ENCODE measurements around the gene CASTOR1.
"Not testable (repeated sequence)": the region's sequence is repeated elsewhere in the genome, so short reads cannot be mapped to it uniquely, and the experiment has no call there.

The CASTOR1 gene

GRCh38 chr22:30289141-30289979 is at the start of gene CASTOR1:
CASTOR1 (minus strand) TSS chr22:30289505; CDS start chr22:30289497, 8 bp downstream.
- no peak for TF ChIP-seq CTCF (IDR thresholded peaks at IDR 0.05; ENCODE audit: low read depth, low read length)
- peak; percentile 99 for DNase-seq (ENCODE audit: low read depth, low spot score)
- in situ Hi-C loops (cut with HindIII; ENCODE audit: low sequenced_read_pairs): no loop called here
- H3K4me3 ChIP-seq (ENCODE audit: low read depth, low read length): peak within 1 kb of the TSS; percentile 74

GRCh38 chr22:30338802-30339201 is 49.5 kb upstream of the CASTOR1 start:
- in situ Hi-C loops (cut with HindIII; ENCODE audit: low sequenced_read_pairs): no loop called here
- no peak for TF ChIP-seq CTCF (IDR thresholded peaks at IDR 0.05; ENCODE audit: low read depth, low read length)
- DNase-seq (ENCODE audit: low read depth, low spot score): no peak
- no peak overlapping the region for H3K4me3 ChIP-seq (ENCODE audit: low read depth, low read length)

- DNase-seq (ENCODE audit: low read depth, low spot score); H3K4me3 ChIP-seq (ENCODE audit: low read depth, low read length); in situ Hi-C loops (cut with HindIII; ENCODE audit: low sequenced_read_pairs): not testable (repeated sequence)
These were observed 49.0 kb upstream of the CASTOR1 start for GRCh38 chr22:30338341-30338740.

GRCh38 chr22:30337461-30337778 is 48.1 kb upstream of the CASTOR1 start:
- TF ChIP-seq CTCF (IDR thresholded peaks at IDR 0.05; ENCODE audit: low read depth, low read length): no peak
- no peak for DNase-seq (ENCODE audit: low read depth, low spot score)
- in situ Hi-C loops (cut with HindIII; ENCODE audit: low sequenced_read_pairs): no loop called here
- no peak overlapping the region for H3K4me3 ChIP-seq (ENCODE audit: low read depth, low read length)

- DNase-seq (ENCODE audit: low read depth, low spot score): no peak
- no peak overlapping the region for H3K4me3 ChIP-seq (ENCODE audit: low read depth, low read length)
- no peak for TF ChIP-seq CTCF (IDR thresholded peaks at IDR 0.05; ENCODE audit: low read depth, low read length)
- in situ Hi-C loops (cut with HindIII; ENCODE audit: low sequenced_read_pairs): no loop called here
These were observed 47.6 kb upstream of the CASTOR1 start for GRCh38 chr22:30336752-30337460.

GRCh38 chr22:30335236-30335635 is 45.9 kb upstream of the CASTOR1 start:
- TF ChIP-seq CTCF (IDR thresholded peaks at IDR 0.05; ENCODE audit: low read depth, low read length): no peak
- H3K4me3 ChIP-seq (ENCODE audit: low read depth, low read length): no peak overlapping the region
- in situ Hi-C loops (cut with HindIII; ENCODE audit: low sequenced_read_pairs): no loop called here
- DNase-seq (ENCODE audit: low read depth, low spot score): no peak

- in situ Hi-C loops (cut with HindIII; ENCODE audit: low sequenced_read_pairs): no loop called here
- H3K4me3 ChIP-seq (ENCODE audit: low read depth, low read length): no peak overlapping the region
- TF ChIP-seq CTCF (IDR thresholded peaks at IDR 0.05; ENCODE audit: low read depth, low read length): no peak
- no peak for DNase-seq (ENCODE audit: low read depth, low spot score)
These were observed 45.3 kb upstream of the CASTOR1 start for GRCh38 chr22:30334646-30335045.
